ENCODE results near the gene SCN2B.

SCN2B gene

DNA sequence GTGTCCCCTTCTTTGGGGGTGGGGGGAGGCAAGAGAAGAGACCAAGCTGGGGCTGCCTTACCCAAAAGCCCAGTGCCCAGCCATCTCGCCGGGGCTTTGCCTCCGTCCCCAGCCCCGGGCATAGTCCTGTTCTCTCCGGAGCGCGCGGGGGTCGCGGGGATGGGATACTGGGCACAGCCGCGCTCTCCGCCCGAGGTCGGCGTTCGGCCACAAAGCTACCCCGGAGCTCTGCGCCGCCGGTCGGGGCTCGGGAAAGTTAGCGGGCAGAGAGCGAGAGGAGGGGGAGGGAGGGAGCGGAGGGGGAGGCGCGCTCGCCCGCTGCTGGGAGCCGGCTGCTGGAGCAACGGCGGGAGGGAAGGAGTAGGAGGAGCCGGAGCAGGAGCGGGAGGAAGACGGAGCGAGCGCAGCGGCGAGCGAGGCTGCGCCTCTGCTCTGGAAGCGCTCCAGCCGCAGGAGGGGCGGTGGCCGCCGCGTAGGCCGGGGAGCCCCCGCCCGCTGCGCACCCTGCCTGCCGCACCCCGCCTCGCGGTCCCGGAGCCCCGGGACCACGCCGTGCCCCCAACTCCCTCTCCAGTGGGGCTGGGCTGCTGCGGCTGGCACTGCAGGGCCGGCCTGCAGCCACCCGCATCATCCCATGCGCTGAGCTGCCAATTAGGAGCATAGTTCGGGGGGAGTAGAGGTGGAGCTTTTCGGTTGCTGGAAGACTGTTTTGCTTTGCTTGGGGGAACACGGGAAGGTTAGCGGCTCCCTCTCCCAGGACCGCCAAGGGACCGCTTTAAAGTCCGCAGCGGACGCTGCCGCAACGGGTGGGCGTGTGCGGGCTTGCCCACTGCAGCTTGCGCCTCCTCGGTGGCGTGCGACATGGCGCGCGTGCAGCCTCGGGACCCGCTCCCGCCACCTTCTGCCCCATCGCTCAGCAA, 23.6 kb downstream of the SCN2B start, which contains the start of gene SCN4B:
Gene SCN4B (minus strand): TSS at position 272 of the 920 bp plus-strand sequence. CDS start 150 bp downstream, at position 122.
- no peak for DNase-seq (ENCODE audit: low read depth)

DNA sequence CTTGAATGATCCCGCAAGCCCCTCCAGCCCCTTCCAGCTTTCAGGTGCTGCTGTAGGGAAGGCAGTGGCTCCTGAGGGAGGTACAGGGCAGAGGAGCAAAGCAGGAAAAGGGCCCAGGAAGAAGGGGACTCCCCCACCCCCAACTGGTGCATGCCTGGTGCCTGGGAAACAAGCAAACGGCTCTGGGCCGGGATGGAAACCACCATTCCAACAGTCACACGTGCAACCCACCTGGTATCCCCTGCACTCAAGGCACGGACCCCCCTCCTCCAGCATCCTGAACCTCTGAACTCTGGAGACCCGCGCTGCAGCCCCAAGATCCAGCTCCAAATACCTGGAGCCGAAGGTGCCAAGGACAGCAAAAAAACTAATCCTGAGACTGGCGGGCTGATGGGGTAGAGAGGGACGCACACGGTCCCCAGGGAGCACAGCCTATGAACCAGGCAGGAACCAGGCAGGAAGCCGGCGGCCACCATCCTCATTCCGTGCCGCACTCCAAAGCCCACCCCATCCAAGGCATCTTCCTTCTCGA, 24.4 kb downstream of the SCN2B start:
- no peak for DNase-seq (ENCODE audit: low read depth)

DNA sequence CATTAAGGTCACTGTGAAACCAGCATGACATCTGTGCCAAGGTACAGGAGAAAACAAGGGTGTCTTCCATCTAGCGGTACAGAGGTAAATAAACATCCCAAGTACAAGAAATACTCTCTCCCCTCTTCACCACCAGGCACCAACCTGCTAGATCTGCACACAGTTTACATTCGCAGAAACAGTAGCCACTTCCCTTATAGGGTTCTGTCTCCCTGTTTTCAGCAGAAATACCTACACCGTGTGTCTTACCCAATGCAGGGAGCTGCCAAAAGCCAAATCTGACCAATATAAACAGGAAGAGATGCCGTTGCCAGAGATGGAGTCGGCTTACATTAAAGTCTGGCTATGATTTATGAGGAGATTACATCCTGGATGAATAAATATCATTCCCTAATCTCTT, 25.0 kb downstream of the SCN2B start:
- DNase-seq (ENCODE audit: low read depth), result no peak

DNA sequence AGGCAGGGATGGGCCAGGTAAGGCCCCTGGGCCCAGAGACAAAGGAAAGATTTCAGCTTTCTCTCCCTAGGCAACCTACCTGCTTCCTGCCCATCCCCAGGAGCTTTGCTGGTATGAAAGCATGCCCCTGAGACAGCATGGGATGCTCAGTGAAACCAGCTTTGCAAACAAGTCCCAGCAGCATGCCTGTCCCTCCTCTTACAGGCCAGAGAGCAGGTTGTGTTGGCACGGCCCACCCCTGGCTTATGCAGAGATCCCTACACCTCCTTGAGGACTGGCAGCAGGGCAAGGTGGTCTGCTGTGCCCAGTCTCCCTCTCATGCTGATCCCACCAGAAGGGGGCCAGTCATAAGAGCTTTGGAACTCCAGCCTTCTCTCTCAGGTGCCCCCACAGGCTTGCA, 26.9 kb downstream of the SCN2B start:
- DNase-seq (ENCODE audit: low read depth), result no peak

DNA sequence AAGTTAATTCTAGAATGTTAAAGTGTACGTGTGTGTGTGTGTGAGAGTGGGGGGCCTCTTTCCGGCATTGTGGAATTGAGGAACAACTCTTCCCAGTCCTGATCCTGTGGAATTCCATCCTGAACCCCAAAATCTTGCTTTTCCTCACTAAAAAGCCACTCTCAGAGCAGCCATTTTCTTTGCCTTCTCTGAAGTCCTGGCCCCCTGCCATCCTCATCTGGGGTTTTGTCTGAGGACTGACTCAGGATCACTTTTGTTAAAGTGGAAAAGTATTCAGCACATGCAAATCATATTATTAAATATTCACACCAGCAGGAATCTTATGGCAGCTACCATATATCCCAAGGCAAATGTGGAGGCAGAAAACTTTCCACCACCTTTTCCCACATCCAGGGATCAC, 27.6 kb downstream of the SCN2B start:
- DNase-seq (ENCODE audit: low read depth), result no peak

DNA sequence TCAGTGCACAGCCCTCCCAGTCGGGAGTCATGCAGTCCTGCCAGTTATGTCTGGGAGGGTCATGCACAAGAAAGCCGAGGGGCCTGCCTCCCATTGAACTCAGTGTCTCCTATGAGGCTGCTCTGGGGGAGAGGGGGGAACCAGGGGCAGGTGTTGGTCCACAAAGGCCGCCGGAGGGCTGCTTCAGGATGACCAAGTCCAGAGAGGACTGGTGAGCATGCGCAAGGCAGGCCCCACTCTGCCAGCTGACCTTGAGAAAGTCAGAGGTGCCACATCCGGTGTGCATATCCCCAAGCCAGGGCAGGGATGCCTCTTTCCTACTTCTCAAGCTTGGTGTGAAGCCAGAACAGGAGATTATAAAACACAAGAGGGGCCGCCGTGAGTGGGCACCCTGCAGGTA, 28.2 kb downstream of the SCN2B start:
- DNase-seq (ENCODE audit: low read depth), result no peak

DNA sequence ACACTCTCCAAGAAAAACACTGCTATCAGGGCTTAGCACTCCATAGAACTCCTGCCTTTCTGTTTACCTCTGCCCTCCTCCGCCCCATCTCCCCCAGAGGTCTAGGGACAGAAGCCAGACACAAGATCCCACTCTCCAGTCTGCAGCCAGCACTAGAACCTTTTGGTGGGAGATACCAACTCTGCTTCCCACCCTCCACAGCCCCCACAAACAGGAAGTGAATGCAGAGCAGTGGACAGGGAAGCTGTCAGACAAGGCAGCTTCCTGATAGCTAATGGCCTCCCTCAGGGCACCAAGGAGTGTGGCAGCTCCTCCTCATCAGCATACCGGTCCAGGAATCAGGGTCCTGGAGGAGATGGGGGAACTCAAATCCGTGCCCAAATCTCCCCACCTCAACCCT, 28.9 kb downstream of the SCN2B start:
- no peak for DNase-seq (ENCODE audit: low read depth)

DNA sequence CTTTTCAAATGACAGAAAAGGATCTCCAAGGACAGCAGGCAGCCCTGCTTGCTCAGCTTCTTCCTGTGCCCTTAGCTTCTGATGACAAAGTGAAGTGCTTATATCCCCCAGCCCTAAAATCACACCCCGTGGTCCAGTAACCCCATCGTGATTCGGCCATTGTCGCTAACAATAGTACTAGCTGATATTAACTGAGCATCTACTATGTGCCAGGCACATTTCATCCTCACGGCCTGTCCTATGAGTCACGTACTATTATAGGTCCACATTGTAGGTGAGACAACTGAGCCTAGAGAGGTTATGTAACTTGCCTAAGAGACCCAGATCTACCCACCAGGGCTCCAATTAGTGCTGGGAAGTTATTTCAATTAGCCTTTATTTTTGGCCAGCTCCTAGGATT, 29.9 kb downstream of the SCN2B start:
- no peak for DNase-seq (ENCODE audit: low read depth)

DNA sequence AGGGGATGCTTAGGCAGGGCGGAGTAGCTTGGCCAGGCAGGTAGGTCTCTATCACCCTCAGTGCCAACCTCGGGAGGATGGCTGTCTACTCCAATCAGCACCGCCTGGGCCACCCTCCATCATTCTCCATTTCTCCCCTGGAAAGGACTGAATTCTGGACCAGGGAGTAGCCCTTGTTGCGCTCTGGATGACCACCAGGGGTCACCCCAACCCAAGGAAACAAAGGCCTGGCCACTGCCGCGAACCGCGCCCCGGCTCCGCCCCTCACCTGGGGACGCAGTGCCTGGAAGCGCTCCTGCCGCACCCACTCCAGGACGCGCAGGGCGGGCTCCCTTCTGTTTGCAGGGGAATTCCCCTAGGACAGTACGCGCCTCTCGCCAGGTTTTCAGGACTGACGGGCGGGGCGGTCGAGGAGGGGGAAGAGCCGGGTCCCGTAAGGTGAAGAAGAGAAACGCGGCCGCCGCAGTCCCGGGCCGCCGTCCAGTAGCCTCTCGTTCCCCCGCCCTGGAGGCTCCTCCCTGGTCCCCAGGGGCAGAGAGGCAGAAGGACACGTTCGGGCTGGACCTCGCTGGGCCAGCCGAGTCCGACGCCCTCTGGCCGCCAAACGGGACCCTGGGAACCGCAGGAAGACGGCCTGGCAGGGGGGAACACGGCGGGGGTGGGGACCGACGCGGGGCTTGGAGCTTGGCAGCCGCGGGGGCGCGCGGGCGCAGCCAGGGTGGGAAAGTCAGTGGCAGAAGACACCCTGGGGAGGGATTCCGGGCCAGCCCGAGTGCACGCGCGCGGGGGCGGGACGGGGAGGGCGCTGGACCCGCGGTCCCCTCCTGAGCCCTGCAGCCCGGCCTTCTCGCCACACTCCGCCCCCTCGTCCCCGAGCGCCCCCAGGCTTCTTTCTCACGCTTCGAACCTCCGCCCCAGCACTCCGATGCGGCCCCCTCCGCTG, 30.9 kb downstream of the SCN2B start:
- DNase-seq (ENCODE audit: low read depth), result peak; percentile 81

DNA sequence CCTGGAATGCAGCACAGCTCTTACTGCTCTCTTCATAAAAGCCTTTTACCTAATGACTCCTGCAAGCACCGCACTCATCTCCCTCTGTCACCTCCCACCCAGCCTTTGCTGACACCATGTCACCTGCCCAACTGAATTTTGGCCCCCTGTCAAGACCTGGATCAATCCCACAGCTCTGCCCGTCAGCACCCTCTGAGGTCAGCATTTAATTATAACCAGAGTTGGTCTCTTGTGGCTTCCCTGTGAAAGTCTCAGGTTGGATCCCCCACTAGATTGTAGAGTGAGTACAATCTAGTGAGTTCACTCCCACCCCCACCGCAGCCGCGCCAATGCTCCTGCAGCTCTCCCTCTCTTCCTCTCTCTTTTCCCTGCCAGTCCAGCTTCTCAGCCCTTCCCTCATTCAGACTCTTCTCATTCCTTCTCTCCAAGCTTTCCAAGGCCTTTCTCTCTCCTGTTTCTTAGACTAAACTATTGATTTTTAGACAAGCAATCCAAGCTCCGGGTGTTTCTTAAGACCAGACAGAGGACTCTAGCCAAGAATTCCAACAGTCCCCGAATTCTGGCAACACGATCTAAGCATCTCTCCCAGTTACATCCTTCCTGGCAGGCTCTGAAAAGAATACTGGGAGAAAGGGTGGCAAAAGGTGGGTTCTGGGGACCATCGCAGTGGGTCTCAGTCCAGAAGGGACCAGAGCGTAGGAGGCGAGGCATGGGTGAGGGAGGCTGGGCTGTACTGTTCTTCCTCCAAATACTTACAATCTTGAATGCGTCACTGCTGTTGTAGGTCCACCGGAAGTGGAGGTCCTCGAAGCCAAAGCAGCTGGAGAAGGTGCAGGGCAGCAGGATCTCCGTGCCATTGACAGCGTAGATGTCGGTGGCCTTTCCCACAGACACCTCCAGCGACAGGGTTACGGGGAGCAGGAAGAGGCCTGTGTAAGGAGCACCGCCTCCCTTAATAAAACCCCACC, 31.9 kb downstream of the SCN2B start:
- DNase-seq (ENCODE audit: low read depth), result no peak

DNA sequence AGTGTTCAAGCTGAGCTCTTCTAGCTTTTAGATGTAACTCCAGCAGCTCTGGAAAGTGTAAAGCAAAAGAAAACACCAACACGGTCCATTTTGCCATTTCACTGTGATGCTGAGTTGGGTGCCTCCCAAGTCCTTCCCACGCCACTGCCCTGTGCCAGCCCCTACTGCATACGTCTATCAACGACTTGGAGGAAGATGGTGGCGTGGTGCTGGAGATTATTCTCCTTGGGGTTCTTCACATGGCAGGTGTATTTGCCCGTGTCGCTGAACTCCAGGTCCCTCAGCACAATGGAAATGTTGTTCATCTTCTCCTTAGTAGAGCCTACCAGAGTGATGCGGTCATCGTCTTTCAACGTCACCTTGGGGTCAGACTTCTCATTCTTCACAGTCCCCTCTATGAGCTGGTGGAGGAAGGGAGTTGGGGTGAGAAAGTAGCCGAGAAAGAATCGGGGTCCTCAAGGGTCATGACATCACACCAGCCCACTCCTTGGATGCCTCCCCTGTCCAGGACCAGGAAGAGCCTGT, 32.7 kb downstream of the SCN2B start:
- DNase-seq (ENCODE audit: low read depth), result no peak

DNA sequence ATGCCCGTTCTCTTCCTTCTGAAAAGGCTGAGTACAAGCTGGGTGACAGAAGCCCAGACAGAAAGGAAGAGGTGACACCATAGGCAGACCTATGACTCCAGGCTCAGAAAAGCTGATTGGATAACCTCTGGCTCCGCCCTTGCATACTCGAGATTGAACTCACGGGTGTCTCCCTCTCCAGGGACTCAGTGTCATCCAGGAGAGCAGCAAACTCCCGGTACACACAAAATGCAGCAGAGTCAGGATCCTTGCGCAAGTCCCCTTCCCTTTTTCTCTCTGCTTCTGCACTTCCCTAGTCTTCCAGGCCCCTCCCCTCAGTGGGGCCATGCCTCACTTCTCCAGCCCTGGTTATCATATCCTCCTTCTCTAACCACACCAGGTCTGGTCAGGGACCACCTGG, 33.6 kb downstream of the SCN2B start:
- DNase-seq (ENCODE audit: low read depth), result no peak

DNA sequence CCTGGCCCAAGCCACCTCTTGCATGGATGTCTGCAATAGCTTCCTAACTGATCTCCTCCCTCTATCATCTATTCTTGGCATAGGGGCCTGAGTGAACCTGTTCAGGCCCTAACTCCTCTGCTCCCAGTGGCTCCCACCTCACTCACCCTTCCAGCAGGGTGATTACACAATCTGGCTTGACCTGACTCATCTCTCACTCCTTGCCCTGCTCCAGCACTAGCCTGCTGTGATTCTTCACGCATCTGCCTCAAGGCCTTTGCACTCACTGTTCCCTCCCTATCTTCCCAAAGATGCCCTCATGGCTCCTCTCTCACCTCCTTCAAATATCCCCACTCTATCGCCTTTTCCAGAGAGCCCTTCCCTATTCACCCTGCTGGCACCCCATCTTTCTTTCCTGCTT, 34.4 kb downstream of the SCN2B start:
- DNase-seq (ENCODE audit: low read depth), result no peak

DNA sequence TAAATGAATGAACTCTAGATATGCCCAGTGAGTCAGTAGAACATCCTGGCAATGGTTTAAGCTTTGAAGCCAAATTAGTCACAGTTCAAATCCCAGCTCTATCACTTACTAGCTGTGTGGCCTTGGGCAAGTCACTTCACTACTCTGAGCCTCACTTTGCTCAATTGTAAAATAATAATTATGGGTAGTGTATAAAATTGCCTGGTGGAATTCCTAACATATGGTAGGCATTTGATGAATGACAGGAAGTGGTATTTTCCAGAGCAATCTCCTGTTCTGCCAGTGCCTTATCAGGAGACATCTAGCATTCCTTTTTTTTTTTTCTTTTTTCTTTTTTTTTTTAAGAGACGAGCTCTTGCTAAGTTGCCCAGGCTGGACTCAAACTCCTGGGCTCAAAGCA, 36.9 kb downstream of the SCN2B start:
- no peak for DNase-seq (ENCODE audit: low read depth)

DNA sequence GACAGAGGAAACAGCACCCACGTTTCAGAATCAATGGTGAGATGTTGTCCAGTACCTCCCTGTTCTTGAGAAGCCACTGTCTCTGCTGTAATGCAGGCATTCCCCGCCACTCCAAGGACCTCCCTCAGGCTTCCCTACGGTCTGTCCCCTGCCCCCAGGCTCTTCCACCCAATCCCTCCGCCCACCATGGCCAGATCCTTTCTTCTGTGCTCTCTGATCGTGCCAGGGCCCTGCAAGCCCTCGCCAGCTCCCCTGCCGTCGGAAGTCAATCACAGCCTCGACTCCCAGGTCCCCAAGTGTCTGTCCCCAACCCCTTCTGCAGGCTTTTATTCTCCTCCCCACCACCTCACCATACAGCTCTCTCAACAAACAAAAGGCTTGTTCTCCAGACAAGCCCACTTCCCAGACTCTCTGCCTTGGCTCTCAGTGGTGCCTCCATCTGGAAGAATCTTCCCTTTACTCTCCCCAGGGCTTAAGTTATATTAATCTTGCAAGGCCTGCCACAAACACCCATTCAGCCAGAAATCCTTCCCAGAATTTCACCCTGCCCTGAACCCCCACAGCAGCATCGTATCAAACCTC, 37.5 kb downstream of the SCN2B start:
- no peak for DNase-seq (ENCODE audit: low read depth)

DNA sequence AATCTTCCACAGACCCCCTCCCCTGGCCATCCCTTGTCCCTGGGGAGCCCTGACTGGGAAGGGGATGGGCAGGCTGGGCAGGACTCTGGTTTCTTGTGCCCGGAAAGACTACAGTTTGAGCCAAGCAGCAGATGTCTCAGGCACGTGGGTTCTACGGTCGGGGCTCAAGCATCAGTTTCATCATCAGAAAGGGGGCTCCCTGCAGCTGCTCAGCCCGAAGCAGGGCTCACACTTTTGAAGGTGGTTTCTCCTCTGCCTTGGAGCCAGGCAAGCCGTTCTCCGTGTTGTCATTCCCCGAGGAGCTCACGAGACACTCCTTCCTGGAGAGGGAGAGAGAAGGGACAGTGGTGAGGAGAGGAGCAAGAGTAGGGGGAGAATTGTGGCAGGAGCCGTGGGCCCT, 39.6 kb downstream of the SCN2B start:
- no peak for DNase-seq (ENCODE audit: low read depth)

DNA sequence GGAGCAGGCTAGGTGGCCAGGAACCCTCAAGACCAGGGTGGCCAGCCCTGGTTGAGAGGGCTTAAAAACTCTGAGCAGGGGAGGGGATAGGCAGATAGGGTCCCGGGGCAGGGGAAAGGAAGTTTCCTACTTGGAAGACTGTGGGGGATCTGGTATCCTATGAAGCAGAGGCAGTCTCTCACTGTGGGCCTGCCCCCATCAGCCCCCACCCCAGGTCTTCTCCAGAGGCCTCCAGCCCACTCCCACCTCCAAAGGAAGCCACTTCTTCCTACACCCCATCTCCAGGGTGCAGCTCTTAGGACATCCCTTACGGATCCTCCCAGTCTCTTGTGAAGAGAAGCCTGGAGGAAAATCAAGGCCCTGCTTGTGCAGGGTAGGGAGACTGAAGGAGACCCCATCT, 40.1 kb downstream of the SCN2B start:
- DNase-seq (ENCODE audit: low read depth), result no peak

DNA sequence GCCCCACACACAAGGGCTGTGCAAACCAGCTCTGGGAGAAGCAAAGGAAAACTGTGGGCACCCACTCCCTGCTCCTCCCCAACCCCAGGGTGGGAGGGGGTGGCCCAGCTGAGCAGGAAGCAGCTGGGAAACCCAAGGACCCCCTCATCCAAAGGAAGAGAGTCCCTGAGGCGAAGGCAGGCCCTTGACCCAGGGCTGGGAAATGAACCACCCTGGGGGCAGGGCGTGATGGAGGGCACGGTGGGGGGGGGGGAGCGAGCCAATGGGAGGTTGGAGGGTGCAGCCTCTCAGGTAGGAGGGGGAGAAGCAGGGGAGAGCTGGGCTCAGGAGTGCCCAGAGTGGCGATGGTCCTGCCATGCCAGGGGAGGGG, 40.7 kb downstream of the SCN2B start:
- no peak for DNase-seq (ENCODE audit: low read depth)

DNA sequence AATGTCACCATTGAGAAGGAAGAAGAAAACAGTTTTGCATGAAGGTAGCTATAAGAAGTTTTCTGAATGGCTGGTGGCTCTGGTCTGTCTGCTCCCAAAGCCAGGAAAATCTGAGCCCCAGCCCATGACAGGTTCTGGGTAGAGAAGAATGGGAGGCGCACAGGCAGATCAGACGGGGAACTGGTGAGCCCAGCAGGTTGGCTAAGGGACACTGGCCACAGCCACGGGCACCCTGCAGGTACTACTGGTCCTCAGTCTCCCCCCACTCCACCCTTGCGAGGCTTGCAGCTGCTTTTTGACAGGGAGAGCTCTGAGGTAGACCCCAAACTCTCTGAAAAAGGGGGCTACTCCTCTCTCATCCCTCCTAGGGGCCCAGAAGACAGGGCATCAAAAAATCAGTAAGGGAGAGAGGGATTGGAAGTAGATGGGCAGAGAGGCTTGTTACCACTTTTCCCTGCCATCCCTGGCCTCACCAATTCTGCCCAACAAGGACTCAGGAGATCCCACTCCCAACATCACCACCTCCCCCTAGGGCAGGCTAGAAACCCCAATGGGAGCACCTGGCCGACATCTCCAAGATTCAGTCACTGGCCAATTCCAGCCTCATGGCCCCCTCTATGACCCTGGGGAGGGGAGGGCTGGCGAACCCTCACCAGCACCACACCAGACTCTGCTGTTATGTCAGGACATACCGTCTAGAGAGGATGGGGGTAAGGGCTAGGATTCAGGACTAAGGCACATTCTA, 41.2 kb downstream of the SCN2B start:
- DNase-seq (ENCODE audit: low read depth), result no peak

DNA sequence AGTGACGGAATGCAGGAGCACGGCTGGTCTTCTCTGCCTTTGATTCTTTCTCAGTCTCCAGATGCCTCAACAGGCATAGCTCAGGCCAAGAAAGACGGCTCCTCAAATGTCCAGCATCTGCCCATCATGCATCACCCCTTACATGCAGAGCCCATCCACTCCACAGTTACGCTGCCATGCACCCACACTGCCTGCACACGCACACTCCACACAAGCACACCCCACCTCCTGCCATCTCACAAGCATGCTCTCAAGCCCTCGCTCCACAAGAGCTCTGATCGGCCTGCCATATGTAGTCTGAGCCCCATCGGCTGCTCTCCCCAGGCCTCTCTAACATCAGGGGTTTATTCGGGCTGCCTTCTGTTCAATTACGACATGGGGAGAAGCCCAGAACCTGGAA, 42.6 kb downstream of the SCN2B start:
- DNase-seq (ENCODE audit: low read depth), result no peak

Measured in activated T-helper 9 cell treated with anti-CD3 and anti-CD28 coated beads, Interleukin-2, amount 50 U/mL, for 16 hours (primary cell).